GM12801 (cell line): ENCODE data around the gene ABHD12.

Experiments
- TF ChIP-seq, protein P1 (sequence below): IDR thresholded peaks from one replicate; pipeline ENCODE4 v1.5.1; 2011; ENCODE audit warnings: control low read depth; ENCODE audit not compliant: insufficient read length; ENCODE audit errors: extremely low read depth

ABHD12 gene

DNA sequence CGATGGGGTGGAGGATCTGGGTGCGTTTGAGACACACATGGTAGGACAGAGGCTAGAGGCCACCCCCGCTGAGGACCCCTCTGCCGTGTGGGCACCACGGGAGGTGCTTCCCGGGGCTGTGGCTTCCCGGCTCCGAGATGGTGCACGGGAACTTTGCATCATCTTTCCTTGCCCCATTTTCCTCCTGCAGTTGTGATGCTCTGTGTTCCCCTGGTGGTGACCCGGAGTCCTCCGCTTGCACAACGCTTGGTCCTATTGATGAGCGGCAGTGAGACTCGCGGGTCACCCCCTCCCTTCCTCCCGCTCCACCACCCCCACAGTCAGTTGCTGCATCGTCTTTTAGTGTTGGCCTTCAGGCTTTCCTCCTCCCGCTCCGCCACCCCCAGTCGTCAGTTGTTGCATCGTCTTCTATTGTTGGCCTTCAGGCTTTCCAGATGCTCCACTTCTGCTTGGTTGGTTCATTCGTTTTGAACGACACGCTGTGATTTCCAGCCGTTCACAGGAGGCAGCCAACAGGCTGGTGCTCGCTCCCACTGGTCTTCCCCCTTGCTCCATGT is 105.5 kb downstream of the ABHD12 start:
- TF ChIP-seq, protein P1, sequence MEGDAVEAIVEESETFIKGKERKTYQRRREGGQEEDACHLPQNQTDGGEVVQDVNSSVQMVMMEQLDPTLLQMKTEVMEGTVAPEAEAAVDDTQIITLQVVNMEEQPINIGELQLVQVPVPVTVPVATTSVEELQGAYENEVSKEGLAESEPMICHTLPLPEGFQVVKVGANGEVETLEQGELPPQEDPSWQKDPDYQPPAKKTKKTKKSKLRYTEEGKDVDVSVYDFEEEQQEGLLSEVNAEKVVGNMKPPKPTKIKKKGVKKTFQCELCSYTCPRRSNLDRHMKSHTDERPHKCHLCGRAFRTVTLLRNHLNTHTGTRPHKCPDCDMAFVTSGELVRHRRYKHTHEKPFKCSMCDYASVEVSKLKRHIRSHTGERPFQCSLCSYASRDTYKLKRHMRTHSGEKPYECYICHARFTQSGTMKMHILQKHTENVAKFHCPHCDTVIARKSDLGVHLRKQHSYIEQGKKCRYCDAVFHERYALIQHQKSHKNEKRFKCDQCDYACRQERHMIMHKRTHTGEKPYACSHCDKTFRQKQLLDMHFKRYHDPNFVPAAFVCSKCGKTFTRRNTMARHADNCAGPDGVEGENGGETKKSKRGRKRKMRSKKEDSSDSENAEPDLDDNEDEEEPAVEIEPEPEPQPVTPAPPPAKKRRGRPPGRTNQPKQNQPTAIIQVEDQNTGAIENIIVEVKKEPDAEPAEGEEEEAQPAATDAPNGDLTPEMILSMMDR, result no peak

DNA sequence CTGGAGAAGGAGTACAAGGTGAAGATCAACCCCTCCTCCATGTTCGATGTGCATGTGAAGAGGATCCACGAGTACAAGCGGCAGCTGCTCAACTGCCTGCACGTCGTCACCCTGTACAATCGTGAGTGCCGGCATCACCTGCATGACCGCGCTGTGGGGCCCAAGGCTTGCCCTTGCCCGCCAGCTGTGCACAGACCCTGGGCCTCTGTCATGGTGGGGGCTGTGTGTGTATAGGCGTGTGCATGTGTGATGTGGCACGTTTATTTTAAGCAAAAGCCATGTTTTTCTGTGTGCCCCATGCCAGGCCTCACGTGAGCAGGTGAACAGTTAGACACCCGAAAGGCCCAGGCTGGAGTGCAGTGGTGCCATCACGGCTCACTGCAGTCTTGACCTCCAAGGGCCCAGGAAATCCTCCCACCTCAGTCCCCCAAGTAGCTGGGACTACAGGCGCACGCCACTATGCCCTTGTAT is 106.5 kb downstream of the ABHD12 start:
- TF ChIP-seq, protein P1, result no peak

DNA sequence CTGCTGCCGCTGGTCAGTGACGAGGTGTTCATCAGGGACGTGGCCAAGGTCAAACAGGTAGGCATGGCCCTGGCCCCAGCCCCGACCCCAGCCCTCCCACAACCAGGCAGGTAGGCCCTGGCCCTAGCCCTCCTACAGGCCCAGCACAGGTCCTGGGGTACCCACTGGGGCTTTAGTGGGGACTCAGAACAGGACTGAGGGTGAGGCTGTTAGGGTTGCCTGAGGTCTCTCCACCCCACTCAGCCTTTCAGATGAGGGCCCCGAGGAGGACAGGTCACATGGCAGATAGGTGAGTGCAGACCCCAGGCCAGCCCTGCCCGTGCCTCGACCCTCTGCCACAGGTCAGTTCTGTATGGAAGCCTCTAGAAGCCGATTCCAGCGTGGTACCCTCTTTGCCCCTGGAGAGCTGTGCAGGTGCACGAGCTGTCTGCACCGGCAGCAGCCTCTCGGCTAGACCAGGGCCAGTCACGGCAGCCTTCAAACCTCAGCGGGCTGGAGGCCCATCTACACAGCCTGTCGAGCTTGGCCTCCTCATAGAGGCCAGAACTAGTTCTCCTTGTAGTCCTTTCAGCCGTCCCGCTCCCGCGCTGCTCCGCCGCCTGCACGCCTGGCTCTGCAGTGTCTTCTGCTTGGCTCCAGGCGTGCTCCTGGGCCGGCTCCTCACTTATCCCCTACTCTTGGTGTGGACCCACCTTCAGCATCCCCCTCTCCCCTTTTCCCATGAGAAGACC is 107.2 kb downstream of the ABHD12 start:
- TF ChIP-seq, protein P1, result no peak

DNA sequence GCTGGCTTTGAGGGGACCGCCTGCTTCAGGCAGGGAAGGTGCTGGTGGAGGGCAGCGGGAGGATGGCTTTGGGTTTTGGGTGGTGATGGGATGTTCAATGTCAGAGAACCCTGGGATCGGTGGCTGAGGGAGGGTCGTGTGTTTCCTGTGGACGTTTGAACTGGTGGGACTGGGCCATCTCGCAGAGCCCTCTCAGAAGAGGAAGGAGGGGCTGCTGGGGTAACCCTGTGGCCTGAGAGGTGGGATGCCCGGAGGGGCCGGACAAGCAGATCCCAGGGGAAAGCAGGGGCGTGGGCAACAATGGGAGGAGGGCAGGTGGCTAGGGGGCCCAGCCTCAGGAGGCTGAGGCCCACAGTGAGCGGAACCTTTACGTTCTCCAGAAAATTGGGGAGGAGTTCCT is 107.8 kb downstream of the ABHD12 start:
- TF ChIP-seq, protein P1, result no peak

DNA sequence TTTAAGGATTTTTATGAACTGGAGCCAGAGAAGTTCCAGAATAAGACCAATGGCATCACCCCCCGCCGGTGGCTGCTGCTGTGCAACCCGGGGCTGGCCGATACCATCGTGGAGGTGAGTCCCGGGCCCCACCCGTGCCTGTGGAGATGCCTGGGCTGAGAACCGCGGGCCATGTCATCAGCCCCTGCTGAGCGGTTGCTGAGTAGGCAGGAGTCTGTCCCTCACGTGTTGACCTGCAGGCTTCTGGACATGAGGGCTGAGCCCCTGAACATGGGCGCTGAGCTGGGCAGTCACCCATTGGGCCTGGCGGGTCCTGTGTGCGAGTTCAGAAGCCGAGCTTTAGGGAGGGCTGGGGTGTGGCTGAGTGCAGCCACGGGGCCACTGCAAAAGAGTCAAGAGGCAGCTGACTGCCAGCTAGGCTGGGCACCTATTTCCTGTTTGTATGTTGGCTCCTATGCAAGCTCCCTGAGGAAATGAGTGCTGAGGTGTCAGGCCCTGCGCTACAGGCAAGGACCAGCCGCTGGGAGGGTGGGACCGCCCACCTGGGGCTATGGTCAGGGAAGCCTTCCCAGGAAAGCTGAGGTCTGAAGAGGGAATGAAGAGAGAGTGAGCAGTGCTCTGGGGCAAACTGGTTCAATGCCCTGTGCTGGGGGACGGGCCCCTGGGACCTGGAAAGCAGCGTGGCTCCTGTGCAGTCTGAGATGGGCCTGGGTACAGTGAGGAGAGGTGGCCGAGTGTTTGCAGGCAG is 108.4 kb downstream of the ABHD12 start:
- TF ChIP-seq, protein P1, result no peak

DNA sequence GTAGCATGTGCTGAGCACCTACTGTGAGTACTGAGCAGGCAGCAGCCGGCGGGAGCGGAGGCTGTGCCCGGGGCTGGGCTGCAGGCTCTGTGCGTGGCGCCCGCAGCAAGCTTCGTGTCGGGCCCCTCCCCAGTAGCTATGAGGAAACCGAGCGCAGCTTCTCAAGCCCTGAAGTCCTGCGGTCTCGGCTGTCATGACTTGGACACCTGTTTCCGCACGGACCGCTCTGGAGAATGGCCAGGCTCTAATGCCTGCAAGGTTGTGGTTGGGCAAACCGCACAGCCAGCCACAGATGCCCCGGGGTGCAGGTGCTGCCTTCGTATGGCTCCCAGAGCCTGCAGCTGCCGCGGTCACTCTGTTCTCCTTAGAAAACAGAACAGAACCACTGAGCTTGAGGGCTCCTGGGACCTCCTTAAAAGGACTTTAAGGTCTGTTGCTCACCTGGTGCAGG is 109.1 kb downstream of the ABHD12 start:
- TF ChIP-seq, protein P1, result no peak
